Calu3 (cell line): ENCODE results near the gene SMCO2. TPM values are rescaled to one million over a fixed set of nuclear protein-coding genes. Genes with fewer than 3 reads are reported as not detected.

Experiments used
- BruUV-seq: library from RNA; stranded (reverse); fragments of 400-500 nt; replicated peaks from 2 replicates; lab custom pipeline; 2021; lab: Mats Ljungman, UMichigan
- CTCF ChIA-PET: fragments of 300-600 bp; sonication (Branson Sonifier 250); formaldehyde crosslinking; loops from one replicate; lab custom pipeline; 2022; ENCODE audit warnings: antibody characterized with exemption; lab: Charles Lee
- DNase-seq: peaks from one replicate; pipeline ENCODE4 v3.0.0; 2022
- H3K27ac Mint-ChIP-seq: one replicate; pipeline ENCODE4 v1.8.0; 2022; ENCODE audit warnings: mixed read lengths; ENCODE audit not compliant: unreplicated experiment
- H3K27me3 Mint-ChIP-seq: one replicate; pipeline ENCODE4 v1.8.0; 2022; ENCODE audit warnings: mixed read lengths; ENCODE audit not compliant: unreplicated experiment
- H3K36me3 Mint-ChIP-seq: one replicate; pipeline ENCODE4 v1.8.0; 2022; ENCODE audit warnings: mild to moderate bottlenecking, moderate library complexity, mixed read lengths; ENCODE audit not compliant: insufficient read depth, unreplicated experiment
- H3K4me1 Mint-ChIP-seq: one replicate; pipeline ENCODE4 v1.8.0; 2022; ENCODE audit warnings: mild to moderate bottlenecking, low read depth, mixed read lengths; ENCODE audit not compliant: unreplicated experiment
- H3K4me3 Mint-ChIP-seq: one replicate; pipeline ENCODE4 v1.8.0; 2022; ENCODE audit warnings: mild to moderate bottlenecking, low read depth, moderate library complexity, mixed read lengths; ENCODE audit not compliant: unreplicated experiment
- H3K9me3 Mint-ChIP-seq: one replicate; pipeline ENCODE4 v1.8.0; 2022; ENCODE audit warnings: low read depth, mixed read lengths; ENCODE audit not compliant: unreplicated experiment
- CTCF ChIP-seq: fragments of 200-600 bp; IDR thresholded peaks from one replicate; pipeline ENCODE4 v1.8.0; 2022; ENCODE audit warnings: antibody characterized with exemption; ENCODE audit not compliant: unreplicated experiment
- intact Hi-C: fragments of 100-400 bp; cut with micrococcal nuclease; formaldehyde crosslinking; loops from one replicate; pipeline ENCODE4 v1.10.0; 2022; ENCODE audit not compliant: unreplicated experiment
- total RNA-seq: library from RNA; stranded (reverse); gene quantifications from 2 replicates; pipeline ENCODE4 v1.2.3, GENCODE V29; 2022

The SMCO2 gene
- total RNA-seq, 1 experiment from 2014 or later = 1.6 TPM

- no TSS peak for BruUV-seq
Observed at GRCh38 chr12:27469176-27469736, 22.7 kb downstream of the SMCO2 start.

GRCh38 chr12:27472604-27473003 is 26.1 kb downstream of the SMCO2 start:
- BruUV-seq = no TSS peak
- CTCF ChIA-PET = interaction anchor here (1.1 kb wide), 1 partner anchor 38 kb away, joined by 3 read pairs; no protein-coding TSS in a partner anchor
- peaks cover 9% of the 10 kb centered on the region for H3K4me1 Mint-ChIP-seq
- intact Hi-C loops = no loop called here
- H3K9me3 Mint-ChIP-seq = peaks cover 3% of the 10 kb centered on the region
- DNase-seq = no peak
- H3K36me3 Mint-ChIP-seq = no peaks in the 10 kb centered on the region
- no peak for TF ChIP-seq CTCF
- H3K4me3 Mint-ChIP-seq = no peak overlapping the region
- no peaks in the 10 kb centered on the region for H3K27me3 Mint-ChIP-seq
- H3K27ac Mint-ChIP-seq = no peak overlapping the region

More at GRCh38 chr12:27469176-27469736, 22.7 kb downstream of the SMCO2 start:
- Mint-ChIP-seq H3K4me3 (no peak overlapping the region), H3K27ac (no peak overlapping the region), H3K4me1 (peaks cover 5% of the 10 kb centered on the region), H3K36me3 (no peaks in the 10 kb centered on the region), H3K9me3 (no peaks in the 10 kb centered on the region), H3K27me3 (no peaks in the 10 kb centered on the region)
- intact Hi-C loops = no loop called here
- CTCF ChIA-PET = no interaction called here
- no peak for TF ChIP-seq CTCF
- DNase-seq = no peak

GRCh38 chr12:27474344-27474743 is 27.8 kb downstream of the SMCO2 start:
- TF ChIP-seq CTCF = no peak
- DNase-seq = no peak
- H3K4me1 Mint-ChIP-seq = peaks cover 9% of the 10 kb centered on the region
- BruUV-seq = no TSS peak
- H3K27ac Mint-ChIP-seq = no peak overlapping the region
- CTCF ChIA-PET = no interaction called here
- H3K4me3 Mint-ChIP-seq = no peak overlapping the region
- peaks cover 7% of the 10 kb centered on the region for H3K9me3 Mint-ChIP-seq
- intact Hi-C loops = no loop called here
- H3K27me3 Mint-ChIP-seq = no peaks in the 10 kb centered on the region
- no peaks in the 10 kb centered on the region for H3K36me3 Mint-ChIP-seq

GRCh38 chr12:27477049-27477448 is 30.5 kb downstream of the SMCO2 start:
- CTCF ChIA-PET = no interaction called here
- no TSS peak for BruUV-seq

More at GRCh38 chr12:27477049-27477448, 30.5 kb downstream of the SMCO2 start:
- Mint-ChIP-seq H3K4me1 (peaks cover 9% of the 10 kb centered on the region), H3K9me3 (peaks cover 11% of the 10 kb centered on the region), H3K36me3 (no peaks in the 10 kb centered on the region), H3K4me3 (no peak overlapping the region), H3K27me3 (no peaks in the 10 kb centered on the region), H3K27ac (no peak overlapping the region)
- DNase-seq = no peak
- no peak for TF ChIP-seq CTCF
- intact Hi-C loops = no loop called here
